AG04449 (cell line): ENCODE measurements around the gene CADM4.
A peak's percentile ranks its signal among the peaks of the same experiment; 100 is the strongest.

Experiments
- CTCF ChIA-PET: fragments of 350-600 bp; formaldehyde crosslinking; extraction: SDS; loops from one replicate; lab custom pipeline; 2021; ENCODE audit warnings: antibody characterized with exemption; lab: Yijun Ruan, JAX
- POLR2A ChIA-PET: fragments of 400-600, 350-600 bp; formaldehyde crosslinking; extraction: SDS; loops from one replicate; lab custom pipeline; 2020; ENCODE audit warnings: antibody characterized with exemption, inconsistent platforms; lab: Yijun Ruan, JAX
- DNase-seq: peaks from one replicate; pipeline ENCODE4 v3.0.0-alpha.2; 2010; ENCODE audit warnings: low read depth, low spot score
- H3K4me3 ChIP-seq: 2 replicates; pipeline ENCODE4 v1.5.1; 2011; ENCODE audit warnings: low read depth, mild to moderate bottlenecking, control low read depth, low read length
- TF ChIP-seq, protein P1 (sequence below): IDR thresholded peaks from one replicate; pipeline ENCODE4 v1.5.1; 2011; ENCODE audit warnings: mild to moderate bottlenecking, moderate library complexity, low read length, control low read depth, inconsistent platforms; ENCODE audit not compliant: insufficient read depth; ENCODE audit errors: missing control alignments

The CADM4 gene

DNA sequence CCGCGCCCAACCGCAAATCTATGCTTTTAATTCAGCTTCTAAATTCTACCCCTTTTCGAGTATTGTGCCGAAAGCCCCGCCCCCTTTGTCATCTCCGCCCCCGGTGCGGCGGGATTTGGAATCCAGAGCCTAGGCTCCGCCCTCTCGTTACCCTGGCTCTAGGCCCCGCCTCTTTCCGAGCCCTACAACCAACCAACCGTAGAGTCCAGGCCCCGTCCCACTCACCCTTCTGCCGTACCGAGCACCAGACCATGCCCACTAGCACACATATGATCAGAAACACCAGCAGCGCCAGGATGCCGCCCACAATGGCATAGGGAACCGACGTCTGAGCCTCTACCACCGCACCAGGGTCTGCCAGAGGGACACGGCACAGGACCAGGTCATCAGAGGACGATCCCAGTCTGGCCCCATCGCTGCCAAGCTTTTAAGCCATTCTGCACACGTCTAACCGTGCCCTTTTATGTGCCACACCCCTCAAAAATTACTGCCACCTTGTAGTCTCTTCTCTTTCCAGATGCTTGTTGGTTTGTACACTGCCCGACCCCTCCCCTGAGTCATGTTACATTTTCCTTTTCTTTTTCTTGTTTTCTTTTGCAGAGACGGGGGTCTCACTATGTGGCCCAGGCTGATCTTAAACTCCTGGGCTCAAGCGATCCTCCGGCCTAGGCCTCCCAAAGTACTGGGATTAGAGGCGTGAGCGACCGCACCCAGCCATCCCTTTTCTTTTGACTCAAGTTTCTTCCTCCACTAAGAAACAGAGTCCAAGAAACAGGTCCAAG is 15.6 kb downstream of the CADM4 start:
- ChIA-PET CTCF (no interaction called here), POLR2A (no interaction called here)
- no peak for DNase-seq
- TF ChIP-seq, protein P1, sequence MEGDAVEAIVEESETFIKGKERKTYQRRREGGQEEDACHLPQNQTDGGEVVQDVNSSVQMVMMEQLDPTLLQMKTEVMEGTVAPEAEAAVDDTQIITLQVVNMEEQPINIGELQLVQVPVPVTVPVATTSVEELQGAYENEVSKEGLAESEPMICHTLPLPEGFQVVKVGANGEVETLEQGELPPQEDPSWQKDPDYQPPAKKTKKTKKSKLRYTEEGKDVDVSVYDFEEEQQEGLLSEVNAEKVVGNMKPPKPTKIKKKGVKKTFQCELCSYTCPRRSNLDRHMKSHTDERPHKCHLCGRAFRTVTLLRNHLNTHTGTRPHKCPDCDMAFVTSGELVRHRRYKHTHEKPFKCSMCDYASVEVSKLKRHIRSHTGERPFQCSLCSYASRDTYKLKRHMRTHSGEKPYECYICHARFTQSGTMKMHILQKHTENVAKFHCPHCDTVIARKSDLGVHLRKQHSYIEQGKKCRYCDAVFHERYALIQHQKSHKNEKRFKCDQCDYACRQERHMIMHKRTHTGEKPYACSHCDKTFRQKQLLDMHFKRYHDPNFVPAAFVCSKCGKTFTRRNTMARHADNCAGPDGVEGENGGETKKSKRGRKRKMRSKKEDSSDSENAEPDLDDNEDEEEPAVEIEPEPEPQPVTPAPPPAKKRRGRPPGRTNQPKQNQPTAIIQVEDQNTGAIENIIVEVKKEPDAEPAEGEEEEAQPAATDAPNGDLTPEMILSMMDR, result no peak
- H3K4me3 ChIP-seq, result no peak overlapping the region

GRCh38 chr19:43622956-43623355 is 16.7 kb downstream of the CADM4 start:
- ChIA-PET CTCF (no interaction called here), POLR2A (no interaction called here)
- TF ChIP-seq, protein P1, result no peak
- no peak for DNase-seq
- no peak overlapping the region for H3K4me3 ChIP-seq

DNA sequence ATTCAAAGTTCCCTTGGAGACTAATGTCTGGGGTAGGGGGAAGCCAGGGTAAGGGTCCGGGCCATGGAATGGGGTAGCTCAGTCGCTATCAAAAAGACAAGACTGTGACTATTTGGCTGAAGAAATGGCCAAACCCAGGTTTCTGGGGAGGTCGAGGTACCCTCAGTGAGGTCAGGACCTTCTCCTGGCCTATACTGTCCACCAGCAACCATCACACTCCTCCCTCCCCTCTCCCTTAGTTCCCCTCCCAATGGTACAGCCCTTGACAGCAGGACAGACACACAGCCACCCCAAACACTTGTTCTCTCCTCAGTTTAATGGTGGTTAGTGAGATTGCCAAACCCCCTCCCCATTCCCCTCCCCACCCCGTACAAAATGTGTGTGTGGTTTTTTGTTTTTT is 17.6 kb downstream of the CADM4 start:
- H3K4me3 ChIP-seq, result no peak overlapping the region
- ChIA-PET POLR2A (no interaction called here), CTCF (interaction anchor here (0.6 kb wide), 1 partner anchor 87 kb away, joined by 3 read pairs; no protein-coding TSS in a partner anchor)
- no peak for DNase-seq
- TF ChIP-seq, protein P1, result no peak

- no peak for DNase-seq
- POLR2A ChIA-PET, result no interaction called here
- CTCF ChIA-PET, result no interaction called here
- TF ChIP-seq, protein P1, result no peak
- H3K4me3 ChIP-seq, result peak overlapping the region; percentile 81
These were observed 19.3 kb downstream of the CADM4 start for GRCh38 chr19:43620061-43621001.

GRCh38 chr19:43619262-43620060 is 20.2 kb downstream of the CADM4 start, which contains the start of gene ZNF428:
Gene ZNF428, minus strand, starts transcription at chr19:43619629. Its CDS starts 5,325 bp downstream, at chr19:43614304.
- DNase-seq, result no peak
- TF ChIP-seq, protein P1, result no peak
- POLR2A ChIA-PET, result no interaction called here
- peak within 1 kb of the TSS; percentile 81 for H3K4me3 ChIP-seq
- CTCF ChIA-PET, result no interaction called here
